GM21619 (cell line): ENCODE results near the gene HDHD5.
"Not testable (repeated sequence)": the region's sequence is repeated elsewhere in the genome, so short reads cannot be mapped to it uniquely, and the experiment has no call there.

Experiments used
- ATAC-seq: cut with Tn5 transposase; IDR thresholded peaks from one replicate; pipeline ENCODE4 v1.9.1; 2021; ENCODE audit not compliant: unreplicated experiment

HDHD5 gene

GRCh38 chr22:17157714-17158113 is 1.4 kb downstream of the HDHD5 start:
- no peak for ATAC-seq

- ATAC-seq: no peak
Observed at GRCh38 chr22:17155941-17156340, 3.1 kb downstream of the HDHD5 start.

DNA sequence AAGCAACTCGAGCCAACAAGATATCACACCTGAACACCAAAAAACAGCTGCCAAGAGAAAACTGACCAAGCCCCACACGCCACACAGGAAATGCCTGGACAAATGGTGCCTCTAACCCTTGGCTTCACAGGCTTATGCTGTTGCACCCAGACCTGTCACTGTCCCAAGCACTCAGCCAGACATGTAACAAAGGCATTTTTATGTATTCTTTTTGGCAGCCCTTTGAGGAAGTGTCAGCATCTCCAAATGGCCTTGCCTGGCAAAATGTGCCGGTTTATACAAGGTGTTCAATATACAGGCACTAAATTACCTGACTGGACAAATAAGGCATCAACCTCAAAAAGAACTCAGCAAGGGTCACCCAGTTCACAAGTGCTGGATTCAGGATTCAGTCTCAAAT is 6.1 kb downstream of the HDHD5 start:
- ATAC-seq: no peak

DNA sequence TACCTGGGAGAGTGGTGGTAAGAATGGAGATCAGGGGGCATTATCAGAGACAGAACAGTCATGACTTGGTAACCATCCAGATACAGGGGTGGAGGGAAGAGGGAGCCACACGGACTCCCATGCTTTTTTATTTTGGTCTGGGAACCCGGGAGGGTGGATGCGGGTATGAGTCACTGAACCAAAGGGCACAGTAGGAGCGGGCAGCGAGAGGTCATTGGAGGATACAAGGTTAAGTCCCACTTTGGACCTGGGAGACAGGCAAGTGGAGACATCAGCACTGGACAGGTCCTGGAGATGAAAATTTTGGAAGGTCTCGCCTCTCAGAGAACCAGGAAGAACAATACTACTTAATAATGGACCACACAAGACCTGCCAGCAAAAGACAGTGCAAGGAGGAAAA is 6.7 kb downstream of the HDHD5 start:
- ATAC-seq: no peak

GRCh38 chr22:17149076-17149815 is 9.8 kb downstream of the HDHD5 start:
- ATAC-seq: no peak

GRCh38 chr22:17147458-17147857 is 11.6 kb downstream of the HDHD5 start:
- not testable (repeated sequence) for ATAC-seq

- no peak for ATAC-seq
Observed at GRCh38 chr22:17145021-17145680, 13.9 kb downstream of the HDHD5 start.

GRCh38 chr22:17143826-17144225 is 15.3 kb downstream of the HDHD5 start:
- no peak for ATAC-seq

DNA sequence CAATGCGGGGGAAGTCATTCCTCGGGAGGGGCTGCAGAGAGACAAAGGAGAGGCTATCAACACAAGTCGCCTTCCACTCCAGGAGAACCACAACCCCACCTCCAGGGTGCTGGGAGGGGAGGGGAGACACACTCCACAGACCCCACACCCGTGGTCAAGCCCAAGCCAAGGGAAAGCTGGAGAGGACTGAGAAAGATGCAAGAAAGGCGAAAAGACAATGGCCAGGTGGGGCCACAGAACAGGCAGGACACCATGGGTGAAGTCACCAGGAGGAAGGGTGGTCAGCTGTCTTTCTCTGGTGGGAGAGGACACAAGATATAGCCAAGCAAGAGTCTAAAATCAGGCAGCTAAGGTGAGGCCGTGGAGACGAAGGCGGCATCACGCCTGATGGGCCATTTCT is 16.0 kb downstream of the HDHD5 start:
- no peak for ATAC-seq

DNA sequence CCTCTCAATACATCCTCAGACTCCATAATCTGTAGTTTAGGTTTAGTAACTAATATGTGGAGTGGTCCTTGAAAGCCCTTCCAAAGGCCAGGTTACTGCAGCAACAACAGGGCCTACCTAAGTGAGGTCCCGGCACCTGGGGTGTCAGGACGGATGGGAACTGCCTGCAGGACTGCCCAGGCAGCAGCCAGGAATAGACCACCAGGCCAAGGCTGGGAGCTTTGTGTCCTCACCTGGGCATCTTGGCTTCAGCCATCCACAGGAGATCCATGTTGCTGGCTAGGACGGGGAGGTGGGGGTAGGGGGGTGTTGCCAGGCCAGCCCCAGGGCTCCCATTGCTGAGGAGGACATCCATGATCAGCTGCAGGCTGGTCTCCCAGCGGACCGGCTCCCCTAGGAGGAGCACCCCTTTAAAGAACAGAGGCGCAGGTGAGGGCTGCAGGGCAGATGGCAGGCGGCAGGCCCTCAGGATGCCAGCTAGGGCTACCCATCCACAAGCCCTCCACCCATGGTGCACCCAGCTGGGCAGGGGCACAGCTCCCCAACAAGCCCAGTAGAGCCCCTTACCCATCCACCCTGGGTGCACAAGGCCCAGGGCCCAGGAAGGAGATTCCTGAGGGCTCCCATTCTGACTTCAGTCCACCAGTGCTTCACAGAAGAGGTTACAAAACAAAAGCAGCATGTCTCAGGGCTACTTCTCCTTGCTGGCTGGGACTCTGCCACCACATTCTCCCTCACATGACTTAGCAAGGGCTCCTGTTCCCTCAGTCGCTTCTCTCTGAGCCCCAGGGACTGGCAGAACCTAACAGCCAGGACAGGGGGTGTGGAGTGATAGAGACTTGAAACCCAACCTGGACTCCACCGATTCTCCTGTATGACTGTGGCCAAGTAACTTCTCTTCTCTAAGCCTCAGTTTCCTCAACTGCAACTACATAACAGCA is 18.0 kb downstream of the HDHD5 start:
- no peak for ATAC-seq

DNA sequence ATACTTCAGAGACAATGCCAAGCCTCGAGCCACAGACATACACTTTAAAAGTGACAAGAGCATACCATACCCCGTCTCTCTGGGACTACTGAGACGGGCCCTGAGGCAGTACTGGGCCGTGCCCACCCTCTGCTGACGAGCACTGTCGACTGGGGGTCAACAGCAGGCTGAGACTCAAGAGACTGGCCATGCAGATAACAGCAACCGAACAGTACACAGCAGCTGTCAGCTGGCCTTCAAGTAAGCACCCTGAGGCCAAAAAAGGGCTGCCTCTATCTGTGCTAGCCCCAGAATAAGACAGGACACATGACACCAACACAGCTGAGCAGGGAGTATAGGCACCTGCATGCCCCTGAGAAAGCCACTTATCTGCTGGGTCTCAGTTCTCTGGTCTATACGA is 19.1 kb downstream of the HDHD5 start:
- ATAC-seq: no peak

- ATAC-seq: no peak
Observed at GRCh38 chr22:17138513-17138912, 20.6 kb downstream of the HDHD5 start.

- ATAC-seq: no peak
Observed at GRCh38 chr22:17137861-17138425, 21.1 kb downstream of the HDHD5 start.

GRCh38 chr22:17137170-17137569 is 21.9 kb downstream of the HDHD5 start:
- no peak for ATAC-seq

DNA sequence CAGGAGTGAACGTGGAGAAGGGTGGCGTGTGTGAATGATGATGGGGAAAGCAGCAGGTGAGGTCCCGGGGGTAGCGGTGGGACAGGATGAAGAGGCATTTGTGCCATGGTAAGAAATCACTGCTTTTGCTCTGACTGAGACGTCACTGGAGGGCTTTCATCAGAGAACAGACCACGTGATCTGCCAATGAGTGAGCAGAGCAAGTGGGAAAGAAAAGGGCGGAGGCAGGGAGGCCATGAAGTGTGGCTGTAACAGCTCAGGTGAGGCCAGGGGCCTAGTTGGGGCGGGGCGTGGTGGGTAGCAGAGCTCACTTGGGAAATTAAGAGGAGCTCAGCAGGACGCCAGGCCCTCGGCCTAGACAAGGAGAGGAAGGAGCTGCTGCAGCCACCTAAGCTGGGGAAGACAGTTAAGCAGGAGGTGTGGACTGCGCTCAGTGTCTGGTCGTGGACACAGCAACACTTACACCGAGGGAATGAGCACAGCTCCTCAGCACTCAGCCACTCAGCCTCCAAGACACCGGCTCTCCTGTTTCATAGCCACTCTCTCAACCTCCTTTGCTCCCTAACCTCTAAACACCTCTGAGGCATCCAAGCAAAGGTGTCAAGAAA is 23.8 kb downstream of the HDHD5 start:
- ATAC-seq: no peak

DNA sequence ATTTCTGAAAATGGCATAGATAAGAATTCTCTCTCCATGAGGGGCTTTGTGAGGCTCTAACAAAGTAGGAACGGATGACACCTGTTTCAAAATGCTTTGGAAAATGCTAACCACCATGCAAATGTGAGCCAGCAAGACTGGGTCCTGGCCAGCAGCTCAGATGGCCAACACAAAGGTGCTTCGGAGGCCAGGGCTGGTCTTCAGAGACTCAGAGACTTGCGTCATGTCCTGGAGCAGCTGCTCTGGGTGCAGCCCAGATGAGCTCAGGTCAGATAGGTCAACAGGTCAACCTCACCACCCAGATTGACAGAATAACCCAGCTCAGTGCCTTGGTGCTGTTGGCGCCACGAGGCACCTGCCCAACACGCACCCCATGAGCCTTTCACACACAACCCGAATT is 25.9 kb downstream of the HDHD5 start:
- ATAC-seq: no peak

GRCh38 chr22:17132112-17132511 is 27.0 kb downstream of the HDHD5 start:
- no peak for ATAC-seq

DNA sequence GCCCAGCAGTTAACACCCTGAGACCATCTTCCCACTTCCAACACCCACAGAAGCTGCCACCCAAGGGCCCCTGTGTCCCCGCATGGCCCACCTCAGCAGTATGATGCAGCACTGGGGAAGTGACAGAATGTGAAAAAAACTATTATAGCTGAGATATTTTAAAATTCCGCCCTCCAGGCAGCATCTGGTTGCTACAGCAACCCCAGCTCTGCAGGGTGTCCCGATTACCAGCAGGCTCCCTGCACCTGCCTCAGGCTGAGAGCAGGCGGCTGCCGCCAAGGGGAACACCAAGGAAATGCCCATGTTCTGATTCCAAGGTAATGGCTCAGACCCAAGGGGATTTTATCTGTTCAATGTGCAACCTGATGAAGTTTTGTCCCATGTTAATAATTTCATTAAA is 27.4 kb downstream of the HDHD5 start:
- no peak for ATAC-seq

- no peak for ATAC-seq
Observed at GRCh38 chr22:17130199-17130598, 28.9 kb downstream of the HDHD5 start.

GRCh38 chr22:17121233-17122195 is 37.6 kb downstream of the HDHD5 start, which contains the start of gene TMEM121B:
TMEM121B (minus strand) TSS chr22:17121360; CDS start chr22:17121127, 233 bp downstream.
- ATAC-seq: no peak
